Loucy (cell line): ENCODE measurements around the gene WDR49.

Experiments
- H2AFZ ChIP-seq: fragments of 200-600 bp; sonication (generic); 2 replicates; pipeline ENCODE4 v1.6.0; 2016; ENCODE audit warnings: antibody characterized with exemption, mild to moderate bottlenecking, low read length, moderate library complexity
- H3F3A ChIP-seq: fragments of 200-600 bp; 2 replicates; pipeline ENCODE4 v1.6.0; 2016; ENCODE audit warnings: antibody characterized with exemption, low read depth, mild to moderate bottlenecking
- H3K27me3 ChIP-seq: fragments of 200-600 bp; sonication (generic); 2 replicates; pipeline ENCODE4 v1.6.1; 2014; ENCODE audit warnings: low read length, mild to moderate bottlenecking; ENCODE audit not compliant: insufficient read depth, poor library complexity, severe bottlenecking
- H3K36me3 ChIP-seq: fragments of 200-600 bp; sonication (generic); 2 replicates; pipeline ENCODE4 v1.6.1; 2016; ENCODE audit warnings: low read length; ENCODE audit not compliant: insufficient read depth
- H3K4me1 ChIP-seq: fragments of 200-600 bp; sonication (generic); 2 replicates; pipeline ENCODE4 v1.5.1; 2014; ENCODE audit warnings: low read length, mild to moderate bottlenecking; ENCODE audit not compliant: insufficient read depth, poor library complexity, severe bottlenecking
- H3K4me2 ChIP-seq: fragments of 200-600 bp; sonication (generic); 2 replicates; pipeline ENCODE4 v1.6.0; 2014; ENCODE audit warnings: antibody characterized with exemption, low read length, low read depth, mild to moderate bottlenecking; ENCODE audit not compliant: poor library complexity, severe bottlenecking
- H3K4me3 ChIP-seq: fragments of 200-600 bp; sonication (generic); 2 replicates; pipeline ENCODE4 v1.5.1; 2014; ENCODE audit warnings: low read length, mild to moderate bottlenecking, mixed read lengths; ENCODE audit not compliant: poor library complexity, severe bottlenecking
- H3K79me2 ChIP-seq: fragments of 200-600 bp; sonication (generic); 2 replicates; pipeline ENCODE4 v1.6.1; 2014; ENCODE audit warnings: low read length; ENCODE audit not compliant: insufficient read depth
- H3K9ac ChIP-seq: fragments of 200-600 bp; sonication (generic); 2 replicates; pipeline ENCODE4 v1.6.0; 2014; ENCODE audit warnings: mild to moderate bottlenecking, low read depth, low read length, moderate library complexity; ENCODE audit not compliant: poor library complexity, severe bottlenecking
- H3K9me2 ChIP-seq: fragments of 200-600 bp; sonication (generic); replicated peaks from 2 replicates; pipeline ENCODE4 v1.6.1; 2016; ENCODE audit warnings: low read depth, low read length, mixed read lengths
- H3K9me3 ChIP-seq: fragments of 200-600 bp; sonication (generic); 2 replicates; pipeline ENCODE4 v1.6.1; 2014; ENCODE audit warnings: mild to moderate bottlenecking, antibody characterized with exemption, low read length, low read depth; ENCODE audit not compliant: insufficient read depth
- H4K20me1 ChIP-seq: fragments of 200-600 bp; sonication (generic); 2 replicates; pipeline ENCODE4 v1.6.0; 2014; ENCODE audit warnings: antibody characterized with exemption, low read length, mild to moderate bottlenecking; ENCODE audit not compliant: insufficient read depth, poor library complexity, severe bottlenecking
- EZH2phosphoT487 ChIP-seq: fragments of 200-600 bp; IDR thresholded peaks from 2 replicates; pipeline ENCODE4 v1.6.1; 2018; ENCODE audit warnings: antibody characterized with exemption, mild to moderate bottlenecking, moderate library complexity, borderline replicate concordance
- TF ChIP-seq, protein P1 (sequence below): fragments of 200-600 bp; sonication (generic); conservative IDR thresholded peaks from 2 replicates; pipeline ENCODE4 v1.5.1; 2014; ENCODE audit warnings: mild to moderate bottlenecking, antibody characterized with exemption, low read length

Gene WDR49

DNA sequence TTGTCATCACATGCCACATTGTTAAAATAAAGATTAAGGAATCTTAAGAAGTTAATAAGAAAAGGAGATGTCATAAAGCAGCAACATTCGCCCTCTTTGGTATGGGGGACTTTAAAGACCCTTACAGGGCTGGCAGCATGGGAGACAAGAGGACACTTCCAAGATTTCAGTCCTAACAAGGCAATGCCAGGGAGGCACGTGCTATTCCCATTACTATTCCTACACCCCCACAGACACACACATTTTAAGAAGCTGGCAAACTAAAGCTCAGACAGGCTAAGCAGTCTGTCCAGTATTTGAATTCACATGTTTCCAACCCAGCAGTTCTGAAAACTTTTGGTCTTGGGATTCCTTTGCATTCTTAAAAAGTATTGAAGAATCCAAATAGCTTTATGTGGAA, 80.8 kb downstream of the WDR49 start:
- Histone ChIP-seq H3K9ac (no peak overlapping the region), H3K9me3 (no peaks in the 10 kb centered on the region)

DNA sequence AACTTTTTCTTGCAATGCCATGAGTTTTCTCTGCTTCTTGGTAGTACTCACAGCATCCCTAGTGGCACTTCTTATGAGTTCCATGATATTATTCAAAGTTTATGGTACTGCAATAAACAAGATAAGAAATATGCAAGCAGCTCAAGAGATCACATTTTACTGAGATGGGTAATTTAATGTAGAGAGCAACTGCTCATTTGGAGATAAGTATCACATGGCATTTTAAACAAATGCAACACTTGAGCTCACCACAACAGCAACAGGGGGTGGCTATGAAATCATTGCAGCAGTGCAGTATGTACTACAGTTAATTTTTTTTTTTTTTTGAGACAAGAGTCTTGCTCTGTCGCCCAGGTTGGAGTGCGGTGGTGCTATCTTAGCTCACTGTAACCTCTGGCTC, 85.1 kb downstream of the WDR49 start:
- Histone ChIP-seq H3K4me2 (no peak overlapping the region), H3F3A (no peaks in the 10 kb centered on the region), H3K9ac (no peak overlapping the region), H3K27me3 (no peaks in the 10 kb centered on the region), H3K9me2 (no peaks in the 10 kb centered on the region), H3K9me3 (no peaks in the 10 kb centered on the region), H3K36me3 (no peaks in the 10 kb centered on the region), H3K79me2 (no peaks in the 10 kb centered on the region), H3K4me3 (no peak overlapping the region), H2AFZ (no peak overlapping the region), H3K4me1 (peaks cover 8% of the 10 kb centered on the region), H4K20me1 (no peaks in the 10 kb centered on the region)
- TF ChIP-seq, protein P1, sequence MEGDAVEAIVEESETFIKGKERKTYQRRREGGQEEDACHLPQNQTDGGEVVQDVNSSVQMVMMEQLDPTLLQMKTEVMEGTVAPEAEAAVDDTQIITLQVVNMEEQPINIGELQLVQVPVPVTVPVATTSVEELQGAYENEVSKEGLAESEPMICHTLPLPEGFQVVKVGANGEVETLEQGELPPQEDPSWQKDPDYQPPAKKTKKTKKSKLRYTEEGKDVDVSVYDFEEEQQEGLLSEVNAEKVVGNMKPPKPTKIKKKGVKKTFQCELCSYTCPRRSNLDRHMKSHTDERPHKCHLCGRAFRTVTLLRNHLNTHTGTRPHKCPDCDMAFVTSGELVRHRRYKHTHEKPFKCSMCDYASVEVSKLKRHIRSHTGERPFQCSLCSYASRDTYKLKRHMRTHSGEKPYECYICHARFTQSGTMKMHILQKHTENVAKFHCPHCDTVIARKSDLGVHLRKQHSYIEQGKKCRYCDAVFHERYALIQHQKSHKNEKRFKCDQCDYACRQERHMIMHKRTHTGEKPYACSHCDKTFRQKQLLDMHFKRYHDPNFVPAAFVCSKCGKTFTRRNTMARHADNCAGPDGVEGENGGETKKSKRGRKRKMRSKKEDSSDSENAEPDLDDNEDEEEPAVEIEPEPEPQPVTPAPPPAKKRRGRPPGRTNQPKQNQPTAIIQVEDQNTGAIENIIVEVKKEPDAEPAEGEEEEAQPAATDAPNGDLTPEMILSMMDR = no peak
- no peak for TF ChIP-seq EZH2phosphoT487

More for the DNA sequence above, 80.8 kb downstream of the WDR49 start:
- no peaks in the 10 kb centered on the region for H3K27me3 ChIP-seq
- peaks cover 8% of the 10 kb centered on the region for H3K4me1 ChIP-seq
- H2AFZ ChIP-seq = no peak overlapping the region
- no peak for TF ChIP-seq EZH2phosphoT487
- TF ChIP-seq, protein P1 = no peak
- H3F3A ChIP-seq = no peaks in the 10 kb centered on the region
- H4K20me1 ChIP-seq = no peaks in the 10 kb centered on the region
- no peaks in the 10 kb centered on the region for H3K79me2 ChIP-seq
- H3K36me3 ChIP-seq = no peaks in the 10 kb centered on the region
- no peak overlapping the region for H3K4me3 ChIP-seq
- no peak overlapping the region for H3K4me2 ChIP-seq
- no peaks in the 10 kb centered on the region for H3K9me2 ChIP-seq

DNA sequence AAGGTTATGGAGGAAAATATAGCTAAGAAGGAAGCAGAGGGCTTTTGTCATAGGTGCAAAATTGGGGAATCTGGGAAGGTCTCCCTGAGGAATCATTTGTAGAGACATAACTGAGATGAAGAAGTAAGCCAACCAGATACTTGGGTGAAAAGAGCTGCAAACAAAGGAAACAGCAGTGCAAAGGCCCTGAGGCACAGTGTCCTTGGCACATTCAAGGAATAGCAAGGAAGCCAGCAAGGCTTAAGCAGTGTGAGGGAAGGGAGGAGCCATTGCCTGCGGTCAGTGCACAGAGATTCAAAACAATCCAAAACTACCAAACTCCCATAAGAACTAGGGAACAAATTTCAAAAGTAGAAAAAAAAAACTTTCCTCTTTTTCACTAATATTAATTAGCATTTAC, 88.3 kb downstream of the WDR49 start:
- Histone ChIP-seq H3K36me3 (no peaks in the 10 kb centered on the region), H3K9me3 (no peaks in the 10 kb centered on the region)

More for the DNA sequence above, 88.3 kb downstream of the WDR49 start:
- Histone ChIP-seq H3K27me3 (no peaks in the 10 kb centered on the region), H3K9ac (no peak overlapping the region), H3K79me2 (no peaks in the 10 kb centered on the region), H3K4me1 (peaks cover 8% of the 10 kb centered on the region), H4K20me1 (no peaks in the 10 kb centered on the region), H3F3A (no peaks in the 10 kb centered on the region), H3K4me3 (no peak overlapping the region), H3K9me2 (no peaks in the 10 kb centered on the region), H2AFZ (no peak overlapping the region), H3K4me2 (no peak overlapping the region)
- TF ChIP-seq, protein P1 = no peak
